A673 (cell line): ENCODE data around the gene IGSF21. TPM values are rescaled to one million over a fixed set of nuclear protein-coding genes. Genes with fewer than 3 reads are reported as not detected.
"Not testable (repeated sequence)": the region's sequence is repeated elsewhere in the genome, so short reads cannot be mapped to it uniquely, and the experiment has no call there.

ENCODE experiments used
- BruUV-seq: library from RNA; stranded (reverse); fragments of 400-500 nt; replicated peaks from 2 replicates; lab custom pipeline; 2021; lab: Mats Ljungman, UMichigan
- CTCF ChIA-PET: fragments of 300-600 bp; sonication (Branson Sonifier 250); formaldehyde crosslinking; loops from one replicate; lab custom pipeline; 2022; ENCODE audit warnings: antibody characterized with exemption; lab: Charles Lee
- POLR2A ChIA-PET: fragments of 300-600 bp; sonication (Branson Sonifier 250); formaldehyde crosslinking; loops from one replicate; lab custom pipeline; 2022; ENCODE audit warnings: antibody characterized with exemption; ENCODE audit not compliant: low non-redundant PET; lab: Charles Lee
- DNase-seq: peaks from one replicate; pipeline ENCODE4 v3.0.0-alpha.2; 2015; ENCODE audit warnings: low spot score
- H3K27ac ChIP-seq: fragments of 200-600 bp; sonication (generic); 2 replicates; pipeline ENCODE4 v1.5.1; 2016; ENCODE audit warnings: mixed run types, low read depth, mild to moderate bottlenecking, mixed read lengths, antibody characterized with exemption, low read length; ENCODE audit not compliant: poor library complexity, severe bottlenecking
- H3K27me3 ChIP-seq: fragments of 200-600 bp; sonication (generic); replicated peaks from 2 replicates; pipeline ENCODE4 v1.6.1; 2017; ENCODE audit warnings: mixed run types, low read depth, mild to moderate bottlenecking, mixed read lengths, antibody characterized with exemption, low read length; ENCODE audit not compliant: insufficient read depth, poor library complexity
- H3K36me3 ChIP-seq: fragments of 200-600 bp; sonication (generic); 2 replicates; pipeline ENCODE4 v1.6.1; 2016; ENCODE audit warnings: mixed run types, mild to moderate bottlenecking, mixed read lengths, antibody characterized with exemption, low read length; ENCODE audit not compliant: insufficient read depth, poor library complexity, severe bottlenecking
- H3K4me1 ChIP-seq: fragments of 200-600 bp; sonication (generic); 2 replicates; pipeline ENCODE4 v1.6.1; 2017; ENCODE audit warnings: mixed run types, mild to moderate bottlenecking, mixed read lengths, antibody characterized with exemption, low read length; ENCODE audit not compliant: insufficient read depth, poor library complexity, severe bottlenecking
- H3K4me3 ChIP-seq: fragments of 200-600 bp; sonication (generic); 2 replicates; pipeline ENCODE4 v1.5.1; 2016; ENCODE audit warnings: low read depth, mixed run types, mild to moderate bottlenecking, mixed read lengths, low read length; ENCODE audit not compliant: poor library complexity, severe bottlenecking
- H3K9me3 ChIP-seq: fragments of 200-600 bp; sonication (generic); 2 replicates; pipeline ENCODE4 v1.6.1; 2016; ENCODE audit warnings: mixed run types, low read depth, mild to moderate bottlenecking, mixed read lengths, antibody characterized with exemption, low read length; ENCODE audit not compliant: poor library complexity, severe bottlenecking
- CTCF ChIP-seq: fragments of 300-800, 200-600 bp; sonication (generic); conservative IDR thresholded peaks from 2 replicates; pipeline ENCODE4 v1.5.1; 2017; ENCODE audit warnings: low read depth, mild to moderate bottlenecking, antibody characterized with exemption, low read length, moderate library complexity, mixed read lengths
- EZH2 ChIP-seq: fragments of 200-600 bp; sonication (generic); IDR thresholded peaks from 2 replicates; pipeline ENCODE4 v1.6.1; 2017; ENCODE audit warnings: borderline replicate concordance, low read depth, mild to moderate bottlenecking, mixed read lengths, antibody characterized with exemption, low read length; ENCODE audit not compliant: poor library complexity, severe bottlenecking
- intact Hi-C: fragments of 100-400 bp; cut with micrococcal nuclease; formaldehyde crosslinking; loops from one replicate; pipeline ENCODE4 v1.10.0; 2022; ENCODE audit not compliant: unreplicated experiment
- total RNA-seq: library from RNA; stranded (reverse); gene quantifications from 2 replicates; pipeline ENCODE4 v1.2.3, GENCODE V29; 2021

The IGSF21 gene
- total RNA-seq, 1 experiment from 2014 or later: 3.2 TPM

GRCh38 chr1:18161690-18162089 lies 54.1 kb downstream of the IGSF21 start:
- no peak for TF ChIP-seq EZH2
- no peak for TF ChIP-seq CTCF
- Histone ChIP-seq H3K4me1 (no peaks in the 10 kb centered on the region), H3K36me3 (no peaks in the 10 kb centered on the region), H3K27me3 (no peaks in the 10 kb centered on the region), H3K9me3 (no peaks in the 10 kb centered on the region), H3K27ac (no peak overlapping the region), H3K4me3 (no peak overlapping the region)
- ChIA-PET CTCF (no interaction called here), POLR2A (no interaction called here)
- DNase-seq: no peak
- intact Hi-C loops: no loop called here
- BruUV-seq: no TSS peak

GRCh38 chr1:18165640-18166039 lies 58.0 kb downstream of the IGSF21 start:
- H3K9me3 ChIP-seq, H3K27ac ChIP-seq, H3K4me1 ChIP-seq, POLR2A ChIA-PET, H3K36me3 ChIP-seq, DNase-seq, H3K27me3 ChIP-seq, intact Hi-C loops, CTCF ChIA-PET, BruUV-seq, H3K4me3 ChIP-seq: not testable (repeated sequence)

- no TSS peak for BruUV-seq
- TF ChIP-seq EZH2 (no peak), CTCF (no peak)
- no peaks in the 10 kb centered on the region for H3K4me1 ChIP-seq
- ChIA-PET POLR2A (no interaction called here), CTCF (no interaction called here)
- no peak overlapping the region for H3K27ac ChIP-seq
- H3K27me3 ChIP-seq: no peaks in the 10 kb centered on the region
- H3K9me3 ChIP-seq: no peaks in the 10 kb centered on the region
- intact Hi-C loops: no loop called here
- DNase-seq: no peak
- no peaks in the 10 kb centered on the region for H3K36me3 ChIP-seq
- H3K4me3 ChIP-seq: no peak overlapping the region
Observed at GRCh38 chr1:18166341-18166740, 58.7 kb downstream of the IGSF21 start.

- no peak for TF ChIP-seq CTCF
- TF ChIP-seq EZH2: no peak
- no TSS peak for BruUV-seq
- Histone ChIP-seq H3K4me1 (no peaks in the 10 kb centered on the region), H3K9me3 (no peaks in the 10 kb centered on the region), H3K36me3 (no peaks in the 10 kb centered on the region), H3K27ac (no peak overlapping the region), H3K27me3 (no peaks in the 10 kb centered on the region), H3K4me3 (no peak overlapping the region)
- intact Hi-C loops: no loop called here
- POLR2A ChIA-PET: no interaction called here
- no peak for DNase-seq
- CTCF ChIA-PET: no interaction called here
Observed at GRCh38 chr1:18166929-18167328, 59.3 kb downstream of the IGSF21 start.
